HCT116 (cell line): Measurements from ENCODE around the gene INCA1. TPM values are rescaled to one million over a fixed set of nuclear protein-coding genes. Genes with fewer than 3 reads are reported as not detected.

Source experiments
- ATAC-seq: fragments of 200-7000 bp; cut with Tn5 transposase; 2 replicates; pipeline ENCODE4 v1.9.1; 2020; ENCODE audit warnings: mild to moderate bottlenecking, moderate library complexity
- BruUV-seq: library from RNA; stranded (reverse); fragments of 400-500 nt; replicated peaks from 2 replicates; lab custom pipeline; 2021; lab: Mats Ljungman, UMichigan
- CTCF ChIA-PET: fragments of 300-600 bp; sonication (Branson Sonifier 250); formaldehyde crosslinking; loops from one replicate; lab custom pipeline; 2021; ENCODE audit warnings: antibody characterized with exemption; lab: Charles Lee
- POLR2A ChIA-PET: fragments of 300-600, 350-600 bp; sonication (Branson Sonifier 250); formaldehyde crosslinking; loops from one replicate; lab custom pipeline; 2021; ENCODE audit warnings: antibody characterized with exemption; lab: Charles Lee
- RAD21 ChIA-PET, 2 experiments: fragments of 300-600 bp; sonication (Branson Sonifier 250); formaldehyde crosslinking; loops; one replicate each; lab custom pipeline; 2023; ENCODE audit warnings: low total read pairs in 2 of 2; ENCODE audit not compliant: uncharacterized antibody in 2 of 2, unreplicated experiment in 2 of 2, low non-redundant PET in 1 of 2; lab: Charles Lee
- DNase-seq: peaks from one replicate; pipeline ENCODE4 v3.0.0-alpha.2; 2010; ENCODE audit warnings: low read depth, low spot score
- H2AFZ ChIP-seq: fragments of 200-600 bp; shearing (Covaris generic), sonication (generic); 2 replicates; pipeline ENCODE4 v1.6.1; 2017; ENCODE audit warnings: low read depth, mixed run types, mixed read lengths, antibody characterized with exemption, low read length; ENCODE audit not compliant: poor library complexity, severe bottlenecking
- H3K27ac ChIP-seq: 2 replicates; pipeline ENCODE4 v1.5.1; 2012; ENCODE audit warnings: low read depth, low read length
- H3K27me3 ChIP-seq: fragments of 200-600 bp; sonication (generic); 2 replicates; pipeline ENCODE4 v1.6.1; 2016; ENCODE audit warnings: mixed run types, low read length, mixed read lengths; ENCODE audit not compliant: insufficient read depth
- H3K36me3 ChIP-seq, 2 experiments: fragments of 200-500 bp in 1 of 2; fragments of 200-600 bp in 1 of 2; sonication (Bioruptor generic) in 1 of 2; sonication (generic) in 1 of 2; 2 replicates each; pipeline versions ENCODE4 v1.5.1 to v1.6.1; 2014 to 2016; ENCODE audit warnings: low read length in 2 of 2, inconsistent platforms in 1 of 2, mixed read lengths in 1 of 2, mixed run types in 1 of 2; ENCODE audit not compliant: insufficient read depth in 2 of 2, control insufficient read depth in 1 of 2
- H3K4me1 ChIP-seq, 2 experiments: fragments of 200-600 bp in 1 of 2; sonication (generic) in 1 of 2; 2 replicates each; pipeline versions ENCODE4 v1.5.1 to v1.6.1; 2012 to 2017; ENCODE audit warnings: low read length in 2 of 2, inconsistent platforms in 1 of 2, mild to moderate bottlenecking in 1 of 2, mixed read lengths in 1 of 2, mixed run types in 1 of 2, moderate library complexity in 1 of 2; ENCODE audit not compliant: insufficient read depth in 2 of 2, control insufficient read depth in 1 of 2
- H3K4me2 ChIP-seq: fragments of 200-600 bp; sonication (generic); 2 replicates; pipeline ENCODE4 v1.6.1; 2017; ENCODE audit warnings: mixed run types, low read length, mixed read lengths
- H3K4me3 ChIP-seq, 2 experiments: fragments of 200-600 bp in 1 of 2; sonication (generic) in 1 of 2; replicated peaks in 1 of 2; 2 replicates each; pipeline ENCODE4 v1.5.1; 2011 to 2016; ENCODE audit warnings: low read length in 2 of 2, control low read depth in 1 of 2, low read depth in 1 of 2, mild to moderate bottlenecking in 1 of 2, mixed read lengths in 1 of 2, mixed run types in 1 of 2
- H3K79me2 ChIP-seq: fragments of 200-600 bp; sonication (generic); 2 replicates; pipeline ENCODE4 v1.6.1; 2017; ENCODE audit warnings: mild to moderate bottlenecking, mixed run types, low read length, moderate library complexity, mixed read lengths; ENCODE audit not compliant: insufficient read depth
- H3K9ac ChIP-seq: fragments of 200-600 bp; sonication (generic); 2 replicates; pipeline ENCODE4 v1.6.1; 2016; ENCODE audit warnings: low read length, mixed read lengths
- H3K9me2 ChIP-seq: fragments of 200-600 bp; sonication (generic), shearing (Covaris generic); 2 replicates; pipeline ENCODE4 v1.6.1; 2017; ENCODE audit warnings: mixed run types, mild to moderate bottlenecking, moderate library complexity; ENCODE audit not compliant: insufficient read depth
- H3K9me3 ChIP-seq, 2 experiments: fragments of 200-500 bp in 1 of 2; fragments of 200-600 bp in 1 of 2; sonication (Bioruptor generic) in 1 of 2; sonication (generic) in 1 of 2; 2 replicates each; pipeline ENCODE4 v1.6.1; 2014 to 2017; ENCODE audit warnings: low read length in 2 of 2, mixed read lengths in 2 of 2, inconsistent platforms in 1 of 2, low read depth in 1 of 2, mild to moderate bottlenecking in 1 of 2, mixed run types in 1 of 2, moderate library complexity in 1 of 2; ENCODE audit not compliant: control insufficient read depth in 1 of 2, insufficient read depth in 1 of 2
- H4K20me1 ChIP-seq: fragments of 200-600 bp; sonication (generic), shearing (Covaris generic); 2 replicates; pipeline ENCODE4 v1.6.1; 2017; ENCODE audit warnings: mixed run types, mild to moderate bottlenecking, moderate library complexity; ENCODE audit not compliant: insufficient read depth
- CTCF ChIP-seq, 3 experiments: fragments of 200-600 bp in 1 of 3; sonication (generic) in 1 of 3; IDR thresholded peaks in 2 of 3; conservative IDR thresholded peaks in 1 of 3; 2 replicates each; pipeline ENCODE4 v1.5.1; 2012 to 2017; ENCODE audit warnings: low read depth in 2 of 3, low read length in 2 of 3, antibody characterized with exemption in 1 of 3, borderline replicate concordance in 1 of 3, control low read depth in 1 of 3, mild to moderate bottlenecking in 1 of 3, mixed read lengths in 1 of 3, mixed run types in 1 of 3, moderate library complexity in 1 of 3; ENCODE audit not compliant: insufficient read depth in 1 of 3
- RAD21 ChIP-seq: IDR thresholded peaks from 2 replicates; pipeline ENCODE4 v1.6.1; 2012; ENCODE audit warnings: low read depth, mild to moderate bottlenecking
- SIN3A ChIP-seq: IDR thresholded peaks from 2 replicates; pipeline ENCODE4 v1.6.1; 2012; ENCODE audit warnings: low read depth
- SP1 ChIP-seq: IDR thresholded peaks from 2 replicates; pipeline ENCODE4 v1.6.1; 2012; ENCODE audit warnings: low read depth
- YY1 ChIP-seq: IDR thresholded peaks from 2 replicates; pipeline ENCODE4 v1.6.1; 2011; ENCODE audit warnings: low read length, low read depth, moderate library complexity, mild to moderate bottlenecking; ENCODE audit not compliant: insufficient replicate concordance; ENCODE audit errors: extremely low read depth
- ZFX ChIP-seq: fragments of 450-650 bp; IDR thresholded peaks from 2 replicates; pipeline ENCODE4 v1.6.1; 2017
- intact Hi-C: fragments of 100-400 bp; cut with micrococcal nuclease; formaldehyde crosslinking; loops from 2 replicates; pipeline ENCODE4 v1.10.0; 2022
- total RNA-seq: library from RNA; stranded (reverse); gene quantifications from one replicate; pipeline ENCODE4 v1.2.1, GENCODE V29; 2021; ENCODE audit not compliant: unreplicated experiment

Gene INCA1
- total RNA-seq, 1 experiment from 2014 or later: 0.74 TPM

- H3K4me1 ChIP-seq: peaks cover 16 to 33% of the 10 kb centered on the region in 2 experiments
- no peaks in the 10 kb centered on the region for H3K9me2 ChIP-seq
- no peak for DNase-seq
- no TSS peak for BruUV-seq
- RAD21 ChIA-PET: no interaction called here
- no peak overlapping the region for H2AFZ ChIP-seq
- no peak overlapping the region for H3K4me3 ChIP-seq
- intact Hi-C loops: no loop called here
- H3K36me3 ChIP-seq: peaks cover 31 to 34% of the 10 kb centered on the region in 2 experiments
- POLR2A ChIA-PET: no interaction called here
- H3K9me3 ChIP-seq: no peaks in the 10 kb centered on the region
- no peaks in the 10 kb centered on the region for H4K20me1 ChIP-seq
- no peaks in the 10 kb centered on the region for H3K27me3 ChIP-seq
- no peak overlapping the region for H3K4me2 ChIP-seq
- peaks cover 34% of the 10 kb centered on the region for H3K79me2 ChIP-seq
- H3K27ac ChIP-seq: peak overlapping the region; percentile 31; the same call in 1 of the 2 replicates
- TF ChIP-seq RAD21 (no peak), SIN3A (no peak), YY1 (no peak), ZFX (no peak)
- TF ChIP-seq, all 23 proteins: peak for 0
- CTCF ChIA-PET: no interaction called here
- ATAC-seq: no peak
- H3K9ac ChIP-seq: no peak overlapping the region
These were observed 2.9 kb upstream of the INCA1 start for GRCh38 chr17:5000237-5000639.

- Histone ChIP-seq H3K79me2 (peaks cover 34% of the 10 kb centered on the region), H3K9ac (peak overlapping the region; percentile 90), H3K4me2 (peak overlapping the region; percentile 99), H2AFZ (no peak overlapping the region), H3K4me3 (peak overlapping the region; percentile 92 to 95), H3K27me3 (no peaks in the 10 kb centered on the region), H3K4me1 (peaks cover 16 to 33% of the 10 kb centered on the region in 2 experiments), H3K27ac (peak overlapping the region; percentile 93), H4K20me1 (no peaks in the 10 kb centered on the region), H3K9me2 (no peaks in the 10 kb centered on the region), H3K36me3 (peaks cover 24 to 28% of the 10 kb centered on the region in 2 experiments), H3K9me3 (no peaks in the 10 kb centered on the region)
- no peak for TF ChIP-seq SP1
- TF ChIP-seq CTCF (IDR thresholded peaks at IDR 0.05 in 2 of 3, conservative IDR thresholded peaks at IDR 0.05 in 1 of 3; ENCODE audit: borderline replicate concordance in 1 of 3, insufficient read depth in 1 of 3, low read depth in 2 of 3, low read length in 2 of 3): no peak
- intact Hi-C loops: no loop called here
- ChIA-PET CTCF (no interaction called here), POLR2A (no interaction called here), RAD21 (no interaction called here)
- BruUV-seq: TSS peak; percentile 67
- no peak for ATAC-seq
- DNase-seq: no peak
These were observed 2.2 kb upstream of the INCA1 start for GRCh38 chr17:4999430-5000093.
